PC-9 (cell line): Measurements from ENCODE around the gene EIF4G3.

Source experiments
- EZH2 ChIP-seq: fragments of 200-600 bp; sonication (generic); IDR thresholded peaks from 2 replicates; pipeline ENCODE4 v1.8.0; 2017; ENCODE audit warnings: antibody characterized with exemption, low read depth
- TF ChIP-seq, protein P1 (sequence below): fragments of 200-600 bp; sonication (generic); conservative IDR thresholded peaks from 2 replicates; pipeline ENCODE4 v1.6.1; 2017; ENCODE audit warnings: mixed run types, antibody characterized with exemption, mild to moderate bottlenecking, moderate library complexity

DNA sequence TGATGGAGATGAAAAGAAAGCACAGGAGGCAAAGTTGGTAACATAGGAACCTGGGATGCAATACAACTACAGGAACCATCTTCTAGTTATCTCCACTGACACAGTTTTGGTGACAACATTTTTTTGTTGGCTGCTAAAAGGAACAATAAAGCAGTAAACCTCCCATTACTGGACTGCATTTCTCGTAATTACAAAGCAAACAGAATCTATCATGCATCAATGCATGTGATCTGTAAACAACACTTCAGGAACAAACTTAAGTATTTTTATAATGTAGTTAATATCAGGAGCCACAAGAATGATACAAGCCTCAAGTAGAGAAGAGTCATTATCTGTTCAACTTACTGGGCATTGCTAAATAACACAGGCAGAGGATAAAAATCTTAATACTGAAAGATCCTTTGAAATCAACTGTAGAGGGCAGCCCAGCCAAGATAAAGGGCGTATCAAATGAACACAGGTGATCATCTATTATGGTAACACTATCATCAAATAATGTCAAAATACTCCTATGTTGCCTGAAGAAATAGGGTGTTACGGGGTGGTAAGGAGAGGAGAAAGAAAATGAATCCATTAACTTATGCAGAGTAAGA is 193.3 kb downstream of the EIF4G3 start:
- TF ChIP-seq, protein P1, sequence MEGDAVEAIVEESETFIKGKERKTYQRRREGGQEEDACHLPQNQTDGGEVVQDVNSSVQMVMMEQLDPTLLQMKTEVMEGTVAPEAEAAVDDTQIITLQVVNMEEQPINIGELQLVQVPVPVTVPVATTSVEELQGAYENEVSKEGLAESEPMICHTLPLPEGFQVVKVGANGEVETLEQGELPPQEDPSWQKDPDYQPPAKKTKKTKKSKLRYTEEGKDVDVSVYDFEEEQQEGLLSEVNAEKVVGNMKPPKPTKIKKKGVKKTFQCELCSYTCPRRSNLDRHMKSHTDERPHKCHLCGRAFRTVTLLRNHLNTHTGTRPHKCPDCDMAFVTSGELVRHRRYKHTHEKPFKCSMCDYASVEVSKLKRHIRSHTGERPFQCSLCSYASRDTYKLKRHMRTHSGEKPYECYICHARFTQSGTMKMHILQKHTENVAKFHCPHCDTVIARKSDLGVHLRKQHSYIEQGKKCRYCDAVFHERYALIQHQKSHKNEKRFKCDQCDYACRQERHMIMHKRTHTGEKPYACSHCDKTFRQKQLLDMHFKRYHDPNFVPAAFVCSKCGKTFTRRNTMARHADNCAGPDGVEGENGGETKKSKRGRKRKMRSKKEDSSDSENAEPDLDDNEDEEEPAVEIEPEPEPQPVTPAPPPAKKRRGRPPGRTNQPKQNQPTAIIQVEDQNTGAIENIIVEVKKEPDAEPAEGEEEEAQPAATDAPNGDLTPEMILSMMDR, result no peak
- no peak for TF ChIP-seq EZH2
